ENCODE measurements around the gene EBF4.
"Not testable (repeated sequence)": the region's sequence is repeated elsewhere in the genome, so short reads cannot be mapped to it uniquely, and the experiment has no call there.

The EBF4 gene

GRCh38 chr20:2798095-2798805, 105.7 kb downstream of the EBF4 start:
- no peak for DNase-seq

- DNase-seq: no peak
Observed at GRCh38 chr20:2798814-2799213, 106.2 kb downstream of the EBF4 start.

- DNase-seq: no peak
Observed at GRCh38 chr20:2799271-2799670, 106.7 kb downstream of the EBF4 start.

GRCh38 chr20:2799688-2800520, 107.3 kb downstream of the EBF4 start:
- no peak for DNase-seq

GRCh38 chr20:2800521-2801285, 108.1 kb downstream of the EBF4 start, which contains the start of gene CPXM1:
CPXM1 (minus strand) TSS chr20:2800627; CDS start chr20:2800572, 55 bp downstream.
- no peak for DNase-seq

- no peak for DNase-seq
Observed at GRCh38 chr20:2801286-2801728, 108.7 kb downstream of the EBF4 start.

- DNase-seq: no peak
Observed at GRCh38 chr20:2804041-2804828, 111.7 kb downstream of the EBF4 start.

GRCh38 chr20:2804852-2805688, 112.5 kb downstream of the EBF4 start:
- no peak for DNase-seq

- no peak for DNase-seq
Observed at GRCh38 chr20:2805689-2806350, 113.2 kb downstream of the EBF4 start.

GRCh38 chr20:2806351-2806701, 113.7 kb downstream of the EBF4 start:
- DNase-seq: no peak

- DNase-seq: no peak
Observed at GRCh38 chr20:2807019-2807418, 114.4 kb downstream of the EBF4 start.

GRCh38 chr20:2807929-2808328, 115.3 kb downstream of the EBF4 start:
- DNase-seq: not testable (repeated sequence)

GRCh38 chr20:2809690-2810089, 117.1 kb downstream of the EBF4 start:
- DNase-seq: no peak
